Trophoblast cell (in vitro differentiated cells and primary cell): ENCODE results near the gene MTCL3.

Experiments
- DNase-seq, 2 donors: peaks; one replicate each; pipeline ENCODE4 v3.0.0-alpha.2; 2016
- H2AFZ ChIP-seq: 2 replicates; pipeline ENCODE4 v1.6.1; 2013; ENCODE audit warnings: low read length, moderate library complexity, mild to moderate bottlenecking; ENCODE audit not compliant: insufficient read depth, poor library complexity
- H2AK5ac ChIP-seq: 2 replicates; pipeline ENCODE4 v1.6.1; 2013; ENCODE audit warnings: mild to moderate bottlenecking, low read length
- H2BK120ac ChIP-seq: 2 replicates; pipeline ENCODE4 v1.6.1; 2013; ENCODE audit warnings: low read length, mild to moderate bottlenecking, moderate library complexity; ENCODE audit not compliant: insufficient read depth, poor library complexity
- H2BK12ac ChIP-seq: 2 replicates; pipeline ENCODE4 v1.6.1; 2013; ENCODE audit warnings: mild to moderate bottlenecking, low read length, moderate library complexity
- H2BK5ac ChIP-seq: 2 replicates; pipeline ENCODE4 v1.6.1; 2013; ENCODE audit warnings: low read length, low read depth, moderate library complexity, mild to moderate bottlenecking; ENCODE audit not compliant: poor library complexity
- H3K14ac ChIP-seq: 2 replicates; pipeline ENCODE4 v1.6.1; 2013; ENCODE audit warnings: mild to moderate bottlenecking, low read length
- H3K18ac ChIP-seq: 2 replicates; pipeline ENCODE4 v1.6.1; 2013; ENCODE audit warnings: mild to moderate bottlenecking, low read length
- H3K23ac ChIP-seq: 2 replicates; pipeline ENCODE4 v1.6.1; 2013; ENCODE audit warnings: low read length
- H3K27ac ChIP-seq: 2 replicates; pipeline ENCODE4 v1.5.1; 2013; ENCODE audit warnings: low read depth, mild to moderate bottlenecking, inconsistent platforms, low read length, moderate library complexity
- H3K27me3 ChIP-seq: 2 replicates; pipeline ENCODE4 v1.6.1; 2013; ENCODE audit warnings: inconsistent platforms, mild to moderate bottlenecking, low read length, moderate library complexity; ENCODE audit not compliant: insufficient read depth
- H3K36me3 ChIP-seq, 2 experiments: 1 replicate in 1 of 2; 2 replicates in 1 of 2; pipeline ENCODE4 v1.6.1; 2013; ENCODE audit warnings: low read length in 2 of 2, mild to moderate bottlenecking in 2 of 2, moderate library complexity in 1 of 2; ENCODE audit not compliant: insufficient read depth in 2 of 2, control insufficient read depth in 1 of 2
- H3K4ac ChIP-seq: 2 replicates; pipeline ENCODE4 v1.6.1; 2013; ENCODE audit warnings: low read depth, mild to moderate bottlenecking, low read length, moderate library complexity
- H3K4me1 ChIP-seq, 2 experiments: 1 replicate in 1 of 2; 2 replicates in 1 of 2; pipeline ENCODE4 v1.6.1; 2013; ENCODE audit warnings: low read length in 2 of 2, mild to moderate bottlenecking in 2 of 2, moderate library complexity in 1 of 2; ENCODE audit not compliant: insufficient read depth in 2 of 2, control insufficient read depth in 1 of 2
- H3K4me2 ChIP-seq: 2 replicates; pipeline ENCODE4 v1.6.1; 2013; ENCODE audit warnings: inconsistent platforms, mild to moderate bottlenecking, low read length, moderate library complexity
- H3K4me3 ChIP-seq: 2 replicates; pipeline ENCODE4 v1.5.1; 2013; ENCODE audit warnings: mild to moderate bottlenecking, low read depth, low read length, inconsistent platforms
- H3K79me1 ChIP-seq: one replicate; pipeline ENCODE4 v1.6.1; 2013; ENCODE audit warnings: low read length
- H3K79me2 ChIP-seq: 2 replicates; pipeline ENCODE4 v1.6.1; 2013; ENCODE audit warnings: low read length, mild to moderate bottlenecking; ENCODE audit not compliant: control insufficient read depth, insufficient read depth, poor library complexity
- H3K9ac ChIP-seq: 2 replicates; pipeline ENCODE4 v1.6.1; 2013; ENCODE audit warnings: mild to moderate bottlenecking, low read length
- H3K9me3 ChIP-seq: 2 replicates; pipeline ENCODE4 v1.6.1; 2013; ENCODE audit warnings: low read depth, mild to moderate bottlenecking, control low read depth, inconsistent platforms, low read length; ENCODE audit not compliant: insufficient read depth
- H4K12ac ChIP-seq: 2 replicates; pipeline ENCODE4 v1.6.1; 2013; ENCODE audit warnings: low read depth, mild to moderate bottlenecking, low read length, moderate library complexity
- H4K8ac ChIP-seq: 2 replicates; pipeline ENCODE4 v1.6.1; 2013; ENCODE audit warnings: low read depth, mild to moderate bottlenecking, low read length, moderate library complexity
- H4K91ac ChIP-seq: one replicate; pipeline ENCODE4 v1.6.1; 2013; ENCODE audit warnings: low read depth, mild to moderate bottlenecking, low read length, moderate library complexity
- WGBS: extraction: QIAGEN DNeasy Blood & Tissue Kit; methylation state at CpG from one replicate; pipeline ENCODE4 v1.1.7; 2013; ENCODE audit warnings: missing lambda C conversion rate; ENCODE audit not compliant: insufficient read length, insufficient coverage; ENCODE audit errors: extremely low coverage; 5-methylcytosine and 5-hydroxymethylcytosine counted together

Gene MTCL3

DNA sequence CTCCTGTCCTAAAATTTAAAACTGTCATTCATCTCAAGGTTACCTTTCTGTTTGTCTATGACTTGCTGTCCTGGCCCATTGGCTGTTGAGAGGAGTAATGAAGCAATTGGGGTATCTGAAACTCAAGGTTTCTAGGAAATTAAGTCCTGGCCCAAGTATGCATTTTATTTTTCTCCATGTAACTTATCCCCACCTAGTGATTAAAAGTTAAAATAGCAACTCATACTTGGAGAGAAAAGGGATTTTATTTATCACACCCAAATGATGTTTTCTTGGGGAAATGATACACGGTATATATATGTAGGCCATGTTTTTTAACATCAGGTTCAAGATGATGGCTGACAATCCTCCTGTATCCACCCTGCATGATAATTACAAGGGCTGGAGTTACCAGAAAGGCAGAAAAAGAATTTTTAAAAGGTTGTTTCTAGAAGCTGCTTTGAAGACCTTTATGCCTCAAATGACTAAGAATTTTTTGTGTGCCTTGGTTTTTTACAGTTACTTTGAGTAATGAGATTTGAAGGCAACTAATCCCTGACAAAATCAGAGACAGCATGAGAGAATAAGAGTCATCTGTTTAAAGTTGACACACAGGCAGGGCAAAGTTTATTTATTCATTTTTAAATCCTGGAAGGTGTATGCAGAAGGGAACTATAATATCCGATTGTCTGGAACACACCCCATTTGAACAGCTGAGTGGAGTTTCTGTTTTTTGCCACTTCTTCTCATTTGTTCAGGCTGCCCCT, 28.9 kb upstream of the MTCL3 start:
- no peak overlapping the region for H2AFZ ChIP-seq
- H3K79me1 ChIP-seq, result no peaks in the 10 kb centered on the region
- no peak overlapping the region for H2BK120ac ChIP-seq
- H3K9me3 ChIP-seq, result no peaks in the 10 kb centered on the region
- no peak overlapping the region for H4K12ac ChIP-seq
- no peak for DNase-seq
- H2AK5ac ChIP-seq, result no peak overlapping the region
- H3K79me2 ChIP-seq, result no peaks in the 10 kb centered on the region
- H3K27ac ChIP-seq, result no peak overlapping the region
- WGBS, result no CpG with 5 or more reads among the region's 2 CpGs
- H3K23ac ChIP-seq, result no peak overlapping the region
- H4K8ac ChIP-seq, result no peak overlapping the region
- H4K91ac ChIP-seq, result no peak overlapping the region
- no peak overlapping the region for H2BK12ac ChIP-seq
- H3K14ac ChIP-seq, result no peak overlapping the region
- no peak overlapping the region for H3K4ac ChIP-seq
- H3K18ac ChIP-seq, result no peak overlapping the region
- H3K4me1 ChIP-seq, result no peaks in the 10 kb centered on the region
- H3K4me2 ChIP-seq, result no peak overlapping the region
- H3K9ac ChIP-seq, result no peak overlapping the region
- H2BK5ac ChIP-seq, result no peak overlapping the region
- no peaks in the 10 kb centered on the region for H3K36me3 ChIP-seq
- H3K4me3 ChIP-seq, result no peak overlapping the region
- no peaks in the 10 kb centered on the region for H3K27me3 ChIP-seq

DNA sequence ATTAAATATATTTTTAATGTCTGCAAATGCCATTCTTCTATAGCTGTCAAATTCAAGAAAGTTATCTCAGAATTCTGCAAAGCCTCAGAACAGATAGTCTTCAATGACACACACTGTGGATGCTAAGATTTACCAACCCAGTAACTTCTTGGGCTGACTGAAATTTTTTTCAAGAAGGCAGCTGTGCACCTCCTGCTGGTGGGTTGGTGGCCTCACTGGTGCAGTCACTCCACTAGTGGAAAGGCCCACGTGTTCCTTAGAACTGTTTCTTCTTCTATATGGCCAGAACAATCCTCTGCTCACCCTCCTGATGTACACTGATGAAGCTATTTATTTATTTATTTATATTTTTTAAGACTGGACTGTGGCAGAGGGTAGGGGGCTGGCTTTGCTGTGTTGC, 28.1 kb upstream of the MTCL3 start:
- H3K9me3 ChIP-seq, result no peaks in the 10 kb centered on the region
- H3K23ac ChIP-seq, result no peak overlapping the region
- no peak overlapping the region for H3K4me2 ChIP-seq
- H3K27ac ChIP-seq, result no peak overlapping the region
- H3K18ac ChIP-seq, result no peak overlapping the region
- no peak overlapping the region for H4K8ac ChIP-seq
- no peaks in the 10 kb centered on the region for H3K27me3 ChIP-seq
- no peaks in the 10 kb centered on the region for H3K79me1 ChIP-seq
- H2BK12ac ChIP-seq, result no peak overlapping the region
- H3K4me3 ChIP-seq, result no peak overlapping the region
- DNase-seq, result peak in 1 of 2 donors; percentile 10
- H2BK5ac ChIP-seq, result no peak overlapping the region
- no peak overlapping the region for H3K4ac ChIP-seq
- H3K9ac ChIP-seq, result no peak overlapping the region
- H2AK5ac ChIP-seq, result no peak overlapping the region
- no peak overlapping the region for H4K12ac ChIP-seq
- H2BK120ac ChIP-seq, result no peak overlapping the region
- no peaks in the 10 kb centered on the region for H3K79me2 ChIP-seq
- no peak overlapping the region for H4K91ac ChIP-seq
- no peaks in the 10 kb centered on the region for H3K36me3 ChIP-seq
- no peaks in the 10 kb centered on the region for H3K4me1 ChIP-seq
- H2AFZ ChIP-seq, result no peak overlapping the region
- no CpG with 5 or more reads among the region's 1 CpG for WGBS
- H3K14ac ChIP-seq, result no peak overlapping the region

DNA sequence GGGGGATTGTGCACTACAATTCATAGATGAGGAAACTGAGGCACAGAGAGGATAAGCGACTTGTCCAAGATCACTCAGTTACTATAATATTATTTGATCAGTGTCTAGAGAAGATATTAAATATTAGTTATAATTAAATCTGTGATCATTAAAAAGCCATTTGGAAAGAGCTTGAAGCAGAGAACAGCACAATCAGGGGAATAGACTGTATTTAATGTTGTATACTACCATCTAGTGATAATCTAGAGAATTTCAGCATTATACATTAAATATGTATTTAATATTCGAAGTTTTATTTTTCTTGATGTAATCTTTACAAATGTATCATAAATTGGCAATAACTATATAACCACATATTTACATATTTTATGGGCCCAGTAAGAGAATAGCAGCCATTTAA, 20.1 kb upstream of the MTCL3 start:
- Histone ChIP-seq H3K4me3 (no peak overlapping the region), H2BK120ac (no peak overlapping the region), H3K4me1 (no peaks in the 10 kb centered on the region), H3K23ac (no peak overlapping the region), H2BK12ac (no peak overlapping the region), H3K14ac (no peak overlapping the region), H3K27me3 (no peaks in the 10 kb centered on the region), H4K91ac (no peak overlapping the region), H3K18ac (no peak overlapping the region), H2BK5ac (no peak overlapping the region), H3K4ac (no peak overlapping the region), H3K79me2 (no peaks in the 10 kb centered on the region), H3K79me1 (no peaks in the 10 kb centered on the region), H3K36me3 (no peaks in the 10 kb centered on the region), H3K27ac (no peak overlapping the region), H2AK5ac (no peak overlapping the region), H3K9ac (no peak overlapping the region), H3K4me2 (no peak overlapping the region), H3K9me3 (no peaks in the 10 kb centered on the region), H4K12ac (no peak overlapping the region), H4K8ac (no peak overlapping the region), H2AFZ (no peak overlapping the region)
- peak in 1 of 2 donors; percentile 34 for DNase-seq
- no CpG with 5 or more reads among the region's 2 CpGs for WGBS

DNA sequence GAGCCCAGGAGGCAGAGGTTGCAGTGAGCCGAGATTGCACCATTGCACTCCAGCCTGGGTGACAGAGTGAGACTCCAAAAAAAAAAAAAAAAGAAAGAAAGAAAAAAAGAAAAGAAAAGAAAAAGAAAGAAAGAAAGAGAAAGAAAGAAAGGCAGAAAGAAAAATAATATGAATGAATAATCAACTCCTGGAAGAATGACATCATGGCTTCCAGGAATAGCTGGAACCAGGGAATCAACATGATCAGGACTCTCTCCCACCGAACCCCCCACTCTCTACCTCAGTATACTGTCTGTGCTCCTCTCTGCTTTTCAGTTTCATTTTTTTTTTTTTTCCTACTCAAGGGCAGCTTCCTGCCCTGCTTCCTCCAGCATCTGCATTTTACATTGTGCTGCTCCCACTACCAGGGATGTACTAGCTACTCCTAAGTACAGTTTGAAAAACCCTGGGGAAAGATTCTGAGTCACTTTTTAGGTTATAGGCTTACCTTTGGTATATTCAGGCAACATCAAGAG, 19.7 kb upstream of the MTCL3 start:
- no peak for DNase-seq
- no peak overlapping the region for H2BK5ac ChIP-seq
- H3K9ac ChIP-seq, result no peak overlapping the region
- no peaks in the 10 kb centered on the region for H3K9me3 ChIP-seq
- no peaks in the 10 kb centered on the region for H3K4me1 ChIP-seq
- no peaks in the 10 kb centered on the region for H3K79me1 ChIP-seq
- H3K4me3 ChIP-seq, result no peak overlapping the region
- no peak overlapping the region for H4K91ac ChIP-seq
- H3K36me3 ChIP-seq, result no peaks in the 10 kb centered on the region
- no peak overlapping the region for H3K23ac ChIP-seq
- no peak overlapping the region for H2BK12ac ChIP-seq
- no peak overlapping the region for H3K14ac ChIP-seq
- H3K4ac ChIP-seq, result no peak overlapping the region
- no peaks in the 10 kb centered on the region for H3K79me2 ChIP-seq
- no peak overlapping the region for H3K27ac ChIP-seq
- no peak overlapping the region for H4K8ac ChIP-seq
- H2AK5ac ChIP-seq, result no peak overlapping the region
- WGBS, result no CpG with 5 or more reads among the region's 2 CpGs
- H4K12ac ChIP-seq, result no peak overlapping the region
- H3K27me3 ChIP-seq, result no peaks in the 10 kb centered on the region
- no peak overlapping the region for H2BK120ac ChIP-seq
- no peak overlapping the region for H3K4me2 ChIP-seq
- no peak overlapping the region for H2AFZ ChIP-seq
- no peak overlapping the region for H3K18ac ChIP-seq
